Hepatocyte (in vitro differentiated cells): ENCODE measurements around the gene SOWAHA. TPM values are rescaled to one million over a fixed set of nuclear protein-coding genes. Genes with fewer than 3 reads are reported as not detected.

Experiments used
- DNase-seq: peaks from one replicate; pipeline ENCODE4 v3.0.0-alpha.2; 2016; ENCODE audit warnings: low spot score
- H2AFZ ChIP-seq: fragments of 200-600 bp; sonication (generic); 2 replicates; pipeline ENCODE4 v1.6.0; 2016; ENCODE audit warnings: antibody characterized with exemption, mild to moderate bottlenecking
- H3K27ac ChIP-seq: fragments of 200-600 bp; sonication (generic); 2 replicates; pipeline ENCODE4 v1.5.1; 2016; ENCODE audit warnings: mild to moderate bottlenecking
- H3K27me3 ChIP-seq: fragments of 200-600 bp; sonication (generic); 2 replicates; pipeline ENCODE4 v1.6.1; 2016
- H3K36me3 ChIP-seq: fragments of 200-600 bp; sonication (generic); replicated peaks from 2 replicates; pipeline ENCODE4 v1.5.1; 2016; ENCODE audit warnings: low read depth; ENCODE audit not compliant: insufficient read depth
- H3K4me1 ChIP-seq: fragments of 200-600 bp; sonication (generic); 2 replicates; pipeline ENCODE4 v1.5.1; 2016; ENCODE audit warnings: mild to moderate bottlenecking, moderate library complexity; ENCODE audit not compliant: insufficient read depth
- H3K4me2 ChIP-seq: fragments of 200-600 bp; sonication (generic); 2 replicates; pipeline ENCODE4 v1.6.0; 2016
- H3K4me3 ChIP-seq: fragments of 200-600 bp; sonication (generic); 2 replicates; pipeline ENCODE4 v1.5.1; 2016; ENCODE audit warnings: mild to moderate bottlenecking
- H3K79me2 ChIP-seq: fragments of 200-600 bp; sonication (generic); 2 replicates; pipeline ENCODE4 v1.6.0; 2017; ENCODE audit warnings: mild to moderate bottlenecking
- H3K9me2 ChIP-seq: fragments of 200-600 bp; sonication (generic); replicated peaks from 2 replicates; pipeline ENCODE4 v1.6.0; 2017; ENCODE audit warnings: mild to moderate bottlenecking; ENCODE audit not compliant: insufficient read depth
- H3K9me3 ChIP-seq: fragments of 200-600 bp; sonication (generic); 2 replicates; pipeline ENCODE4 v1.5.1; 2016; ENCODE audit warnings: low read depth, mild to moderate bottlenecking
- H4K20me1 ChIP-seq: fragments of 200-600 bp; sonication (generic); 2 replicates; pipeline ENCODE4 v1.6.0; 2016; ENCODE audit warnings: mild to moderate bottlenecking; ENCODE audit not compliant: insufficient read depth, poor library complexity, severe bottlenecking
- EZH2 ChIP-seq: fragments of 200-600 bp; sonication (generic); IDR thresholded peaks from 2 replicates; pipeline ENCODE4 v1.6.1; 2016; ENCODE audit warnings: antibody characterized with exemption, mild to moderate bottlenecking, borderline replicate concordance
- EZH2phosphoT487 ChIP-seq: fragments of 200-600 bp; sonication (generic); IDR thresholded peaks from one replicate; pipeline ENCODE4 v1.6.1; 2018; ENCODE audit warnings: antibody characterized with exemption, mild to moderate bottlenecking, low read depth, moderate library complexity; ENCODE audit not compliant: unreplicated experiment, severe bottlenecking
- WGBS: methylation state at CpG from one replicate; pipeline ENCODE4 v1.1.6; 2016; ENCODE audit warnings: low lambda C conversion rate; ENCODE audit errors: missing lambda C conversion rate; 5-methylcytosine and 5-hydroxymethylcytosine counted together
- polyA plus RNA-seq: library from polyadenylated mRNA; unstranded; fragments of >200 nt; fragmentation: Nextera tagmentation; extraction: Ambion mirVana; gene quantifications from 2 replicates; pipeline ENCODE4 v1.2.1, GENCODE V29; 2016
- total RNA-seq: library from RNA; depleted of rRNA; stranded (reverse); fragments of >200 nt; gene quantifications from 2 replicates; pipeline ENCODE4 v1.2.3, GENCODE V29; 2014
- TF ChIP-seq, protein P1 (sequence below): fragments of 200-600 bp; sonication (generic); IDR thresholded peaks from 2 replicates; pipeline ENCODE4 v1.5.1; 2016; ENCODE audit warnings: antibody characterized with exemption, mild to moderate bottlenecking; ENCODE audit not compliant: poor library complexity

SOWAHA gene
- total and polyA plus RNA-seq, 2 experiments from 2014 or later: 6.8 to 11.4 TPM

DNA sequence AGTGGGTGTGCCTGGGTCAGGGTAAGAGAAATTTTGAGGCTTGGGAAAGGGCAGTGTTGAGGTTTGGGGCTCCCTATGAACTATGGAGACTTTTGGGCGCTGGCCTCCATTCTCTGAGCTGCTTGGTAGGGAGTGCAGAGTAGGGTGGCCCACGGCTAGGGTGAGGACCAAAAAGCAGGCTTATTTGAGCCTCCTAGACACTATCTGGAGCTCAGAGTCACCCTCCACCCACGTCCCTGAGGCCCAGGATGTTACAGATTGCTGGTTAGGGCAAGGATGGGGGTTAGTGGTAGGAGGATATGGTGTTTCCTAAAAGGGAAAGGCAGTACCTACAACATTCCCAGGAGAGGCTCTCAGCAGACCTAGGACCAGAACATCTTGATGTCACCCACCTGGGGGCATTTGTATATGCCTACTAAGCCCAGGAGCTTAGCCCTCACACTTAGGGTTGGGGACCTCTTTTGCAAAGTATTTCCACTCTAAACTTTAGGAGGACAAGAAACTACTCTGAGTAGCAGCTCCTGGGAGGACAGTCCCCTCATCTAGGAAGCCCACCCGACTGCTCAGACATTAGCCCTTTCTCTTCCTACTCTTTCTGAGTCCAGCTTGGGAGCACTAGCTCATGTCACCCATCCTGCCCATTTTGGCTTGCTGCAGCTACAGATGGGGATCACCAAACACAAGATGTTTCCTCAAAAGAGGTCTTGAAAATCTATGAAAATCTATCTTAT, 15.0 kb downstream of the SOWAHA start:
- no peak overlapping the region for H3K27ac ChIP-seq
- no peak for DNase-seq
- H3K4me1 ChIP-seq: peaks cover 11% of the 10 kb centered on the region
- H3K4me2 ChIP-seq: no peak overlapping the region
- H3K79me2 ChIP-seq: peaks cover 16% of the 10 kb centered on the region
- no peak overlapping the region for H3K4me3 ChIP-seq
- H3K36me3 ChIP-seq: no peaks in the 10 kb centered on the region
- no peak overlapping the region for H2AFZ ChIP-seq
- no peaks in the 10 kb centered on the region for H3K27me3 ChIP-seq
- H4K20me1 ChIP-seq: no peaks in the 10 kb centered on the region
- 90% methylated on average over 4 of the region's 4 CpGs for WGBS
- H3K9me3 ChIP-seq: no peaks in the 10 kb centered on the region
- H3K9me2 ChIP-seq: no peaks in the 10 kb centered on the region
- TF ChIP-seq EZH2: no peak
- TF ChIP-seq, protein P1, sequence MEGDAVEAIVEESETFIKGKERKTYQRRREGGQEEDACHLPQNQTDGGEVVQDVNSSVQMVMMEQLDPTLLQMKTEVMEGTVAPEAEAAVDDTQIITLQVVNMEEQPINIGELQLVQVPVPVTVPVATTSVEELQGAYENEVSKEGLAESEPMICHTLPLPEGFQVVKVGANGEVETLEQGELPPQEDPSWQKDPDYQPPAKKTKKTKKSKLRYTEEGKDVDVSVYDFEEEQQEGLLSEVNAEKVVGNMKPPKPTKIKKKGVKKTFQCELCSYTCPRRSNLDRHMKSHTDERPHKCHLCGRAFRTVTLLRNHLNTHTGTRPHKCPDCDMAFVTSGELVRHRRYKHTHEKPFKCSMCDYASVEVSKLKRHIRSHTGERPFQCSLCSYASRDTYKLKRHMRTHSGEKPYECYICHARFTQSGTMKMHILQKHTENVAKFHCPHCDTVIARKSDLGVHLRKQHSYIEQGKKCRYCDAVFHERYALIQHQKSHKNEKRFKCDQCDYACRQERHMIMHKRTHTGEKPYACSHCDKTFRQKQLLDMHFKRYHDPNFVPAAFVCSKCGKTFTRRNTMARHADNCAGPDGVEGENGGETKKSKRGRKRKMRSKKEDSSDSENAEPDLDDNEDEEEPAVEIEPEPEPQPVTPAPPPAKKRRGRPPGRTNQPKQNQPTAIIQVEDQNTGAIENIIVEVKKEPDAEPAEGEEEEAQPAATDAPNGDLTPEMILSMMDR: no peak
- no peak for TF ChIP-seq EZH2phosphoT487

DNA sequence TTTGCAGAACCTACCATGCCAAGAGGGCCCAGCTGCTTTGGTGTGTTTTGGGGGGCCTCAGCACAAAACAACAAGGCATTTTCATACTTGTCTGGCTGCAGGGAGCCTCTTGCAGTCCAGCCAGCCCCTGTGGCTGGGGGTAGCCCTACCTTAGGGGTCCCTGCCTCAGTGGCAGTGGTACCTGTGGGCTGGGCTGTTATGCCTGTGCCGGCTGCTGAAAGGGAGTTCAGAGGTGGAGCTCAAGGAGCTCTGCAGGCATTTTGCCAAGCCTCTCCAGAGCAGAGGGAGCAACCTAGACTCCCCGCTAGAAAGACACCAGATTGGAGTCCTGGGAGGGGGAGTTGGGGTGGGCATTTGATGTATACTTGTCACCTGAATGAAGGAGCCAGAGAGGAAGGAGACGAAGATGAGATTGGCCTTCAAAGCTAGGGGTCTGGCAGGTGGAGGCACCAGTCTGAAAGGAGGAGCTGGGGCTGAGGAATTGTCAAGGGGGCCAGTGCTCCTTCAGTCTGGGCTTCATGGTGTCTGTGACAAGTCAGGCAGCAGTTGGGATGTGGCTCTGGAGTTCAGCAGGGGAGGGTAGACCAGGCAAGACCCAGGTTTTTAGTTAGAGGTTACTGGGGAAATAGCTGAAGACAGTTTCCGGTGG, 15.9 kb downstream of the SOWAHA start:
- Histone ChIP-seq H3K9me3 (no peaks in the 10 kb centered on the region), H3K36me3 (no peaks in the 10 kb centered on the region), H3K4me3 (no peak overlapping the region), H3K4me2 (peak overlapping the region; percentile 88), H3K4me1 (peaks cover 10% of the 10 kb centered on the region), H3K27me3 (no peaks in the 10 kb centered on the region), H4K20me1 (no peaks in the 10 kb centered on the region), H3K27ac (no peak overlapping the region), H2AFZ (no peak overlapping the region), H3K79me2 (peaks cover 16% of the 10 kb centered on the region), H3K9me2 (no peaks in the 10 kb centered on the region)
- WGBS: 90% methylated on average over 4 of the region's 4 CpGs
- TF ChIP-seq EZH2 (no peak), EZH2phosphoT487 (no peak)
- TF ChIP-seq, protein P1: no peak
- DNase-seq: no peak

DNA sequence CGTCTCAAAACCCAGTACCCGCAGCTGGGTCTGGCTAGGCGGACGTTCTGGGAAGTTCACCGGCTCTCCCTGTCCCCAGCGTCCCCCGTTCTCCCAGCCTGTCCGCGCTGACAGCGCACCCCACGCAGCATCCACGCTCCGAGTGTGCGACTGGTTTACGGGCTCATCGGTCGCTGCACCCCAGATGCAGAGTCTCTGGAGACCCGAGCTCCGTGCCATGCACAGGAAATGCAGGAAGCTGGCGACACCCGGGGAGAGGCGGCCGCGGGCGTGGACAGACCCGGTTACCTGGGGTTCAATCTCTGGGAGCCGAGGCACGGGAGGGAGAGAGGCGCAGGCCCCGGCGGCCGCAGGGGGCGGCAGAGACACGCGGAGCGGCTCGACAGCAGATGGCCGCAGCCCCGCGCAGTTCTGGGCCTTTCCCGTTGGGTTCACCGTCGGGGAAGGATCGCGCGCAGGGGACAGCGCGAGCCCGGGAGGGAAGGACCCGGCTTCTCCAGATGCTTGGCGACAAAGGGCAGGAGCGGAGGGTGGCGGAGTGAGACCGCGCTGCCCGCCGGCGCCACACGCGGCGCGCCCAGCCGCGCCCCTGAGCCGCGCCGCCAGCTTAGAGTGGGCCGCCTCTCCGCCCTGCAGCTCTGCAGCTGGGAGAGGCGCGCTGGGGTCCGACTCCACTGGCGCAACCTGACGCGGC, 16.8 kb downstream of the SOWAHA start:
- Histone ChIP-seq H3K4me3 (peak overlapping the region; percentile 71), H3K27ac (peak overlapping the region; percentile 86), H3K36me3 (no peaks in the 10 kb centered on the region), H3K9me3 (no peaks in the 10 kb centered on the region), H4K20me1 (no peaks in the 10 kb centered on the region), H3K4me2 (peak overlapping the region; percentile 88), H3K9me2 (no peaks in the 10 kb centered on the region), H2AFZ (peak overlapping the region; percentile 72), H3K4me1 (peaks cover 10% of the 10 kb centered on the region), H3K27me3 (no peaks in the 10 kb centered on the region), H3K79me2 (peaks cover 16% of the 10 kb centered on the region)
- TF ChIP-seq EZH2phosphoT487 (no peak), EZH2 (no peak)
- TF ChIP-seq, protein P1: peak; percentile 84
- WGBS: 9% methylated on average over 62 of the region's 75 CpGs
- peak; percentile 92 for DNase-seq
